BJ (cell line): ENCODE results near the gene ZNF600. TPM values are rescaled to one million over a fixed set of nuclear protein-coding genes. Genes with fewer than 3 reads are reported as not detected.
A peak's percentile ranks its signal among the peaks of the same experiment; 100 is the strongest.
"Not testable (repeated sequence)": the region's sequence is repeated elsewhere in the genome, so short reads cannot be mapped to it uniquely, and the experiment has no call there.

Experiments
- CTCF ChIA-PET: fragments of 350-600 bp; formaldehyde crosslinking; extraction: SDS; loops from one replicate; lab custom pipeline; 2021; ENCODE audit warnings: antibody characterized with exemption, inconsistent platforms; lab: Yijun Ruan, JAX
- POLR2A ChIA-PET: fragments of 300-600 bp; sonication (Branson Sonifier 250); formaldehyde crosslinking; extraction: SDS; loops from one replicate; lab custom pipeline; 2021; ENCODE audit warnings: antibody characterized with exemption; lab: Charles Lee
- DNase-seq: peaks from one replicate; pipeline ENCODE4 v3.0.0-alpha.2; 2011; ENCODE audit warnings: low read depth
- H3K27me3 ChIP-seq: 2 replicates; pipeline ENCODE4 v1.6.0; 2011; ENCODE audit warnings: low read length; ENCODE audit not compliant: control insufficient read depth, insufficient read depth
- H3K36me3 ChIP-seq: 2 replicates; pipeline ENCODE4 v1.5.1; 2011; ENCODE audit warnings: low read length; ENCODE audit not compliant: control insufficient read depth, insufficient read depth
- H3K4me3 ChIP-seq: 2 replicates; pipeline ENCODE4 v1.5.1; 2011; ENCODE audit warnings: low read depth, mild to moderate bottlenecking, control low read depth, low read length
- polyA plus RNA-seq: library from polyadenylated mRNA; depleted of rRNA; stranded (reverse); fragments of >200 nt; gene quantifications from 2 replicates; pipeline ENCODE4 v1.2.3, GENCODE V29; 2011
- TF ChIP-seq, protein P1 (sequence below): IDR thresholded peaks from 2 replicates; pipeline ENCODE4 v1.5.1; 2011; ENCODE audit warnings: low read depth, mild to moderate bottlenecking, control low read depth, inconsistent platforms, low read length, moderate library complexity; ENCODE audit not compliant: insufficient read depth

Gene ZNF600
- polyA plus RNA-seq, 1 experiment = 3.0 TPM

- no peaks in the 10 kb centered on the region for H3K27me3 ChIP-seq
- peaks cover 3% of the 10 kb centered on the region; the same call in 1 of the 2 replicates for H3K36me3 ChIP-seq
- ChIA-PET CTCF (no interaction called here), POLR2A (no interaction called here)
- H3K4me3 ChIP-seq = no peak overlapping the region
- no peak for DNase-seq
- TF ChIP-seq, protein P1, sequence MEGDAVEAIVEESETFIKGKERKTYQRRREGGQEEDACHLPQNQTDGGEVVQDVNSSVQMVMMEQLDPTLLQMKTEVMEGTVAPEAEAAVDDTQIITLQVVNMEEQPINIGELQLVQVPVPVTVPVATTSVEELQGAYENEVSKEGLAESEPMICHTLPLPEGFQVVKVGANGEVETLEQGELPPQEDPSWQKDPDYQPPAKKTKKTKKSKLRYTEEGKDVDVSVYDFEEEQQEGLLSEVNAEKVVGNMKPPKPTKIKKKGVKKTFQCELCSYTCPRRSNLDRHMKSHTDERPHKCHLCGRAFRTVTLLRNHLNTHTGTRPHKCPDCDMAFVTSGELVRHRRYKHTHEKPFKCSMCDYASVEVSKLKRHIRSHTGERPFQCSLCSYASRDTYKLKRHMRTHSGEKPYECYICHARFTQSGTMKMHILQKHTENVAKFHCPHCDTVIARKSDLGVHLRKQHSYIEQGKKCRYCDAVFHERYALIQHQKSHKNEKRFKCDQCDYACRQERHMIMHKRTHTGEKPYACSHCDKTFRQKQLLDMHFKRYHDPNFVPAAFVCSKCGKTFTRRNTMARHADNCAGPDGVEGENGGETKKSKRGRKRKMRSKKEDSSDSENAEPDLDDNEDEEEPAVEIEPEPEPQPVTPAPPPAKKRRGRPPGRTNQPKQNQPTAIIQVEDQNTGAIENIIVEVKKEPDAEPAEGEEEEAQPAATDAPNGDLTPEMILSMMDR = no peak
Measured at GRCh38 chr19:52778811-52779210, 7.8 kb downstream of the ZNF600 start.

- CTCF ChIA-PET, POLR2A ChIA-PET, DNase-seq: not testable (repeated sequence)
Measured at GRCh38 chr19:52756447-52756846, 30.1 kb downstream of the ZNF600 start.

GRCh38 chr19:52749780-52750179, 36.8 kb downstream of the ZNF600 start:
- no peak overlapping the region for H3K4me3 ChIP-seq
- POLR2A ChIA-PET = no interaction called here
- CTCF ChIA-PET = interaction anchor here (0.9 to 1.3 kb wide), 2 partner anchors 14 to 501 kb away, joined by 3 to 4 read pairs; no protein-coding TSS in a partner anchor
- TF ChIP-seq, protein P1 = no peak
- DNase-seq = no peak
- no peaks in the 10 kb centered on the region for H3K27me3 ChIP-seq
- no peaks in the 10 kb centered on the region for H3K36me3 ChIP-seq

More at GRCh38 chr19:52756447-52756846, 30.1 kb downstream of the ZNF600 start:
- not testable (repeated sequence) for H3K36me3 ChIP-seq, H3K27me3 ChIP-seq, H3K4me3 ChIP-seq

DNA sequence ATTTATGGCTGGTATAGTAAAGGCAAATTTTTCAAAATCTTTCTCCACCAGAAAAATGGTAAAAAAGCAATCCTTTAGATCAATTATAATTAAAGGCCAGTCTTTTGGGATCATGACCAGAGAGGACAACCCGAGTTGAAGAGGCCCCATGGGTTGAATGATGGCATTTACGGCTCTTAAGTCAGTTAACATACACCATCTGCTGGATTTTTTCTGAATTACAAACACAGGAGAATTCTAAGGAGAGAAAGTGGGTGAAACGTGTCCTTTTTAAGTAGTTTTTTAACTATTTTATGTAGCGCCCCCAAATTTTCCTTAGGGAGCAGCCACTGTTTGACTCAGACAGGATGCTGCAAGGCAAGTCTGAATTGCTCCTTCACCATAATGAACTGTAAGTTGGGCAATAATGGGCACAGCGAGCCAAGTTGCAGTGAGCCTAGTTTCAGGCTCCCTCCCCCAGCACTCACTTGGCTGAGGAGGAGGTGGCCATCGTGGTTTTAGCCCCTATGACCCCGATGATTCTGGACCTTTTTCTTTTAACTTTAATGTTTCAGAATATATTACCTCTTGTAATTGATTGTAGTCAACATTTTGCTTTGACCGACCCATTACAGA, 38.1 kb downstream of the ZNF600 start:
- no peak for DNase-seq
- H3K4me3 ChIP-seq = no peak overlapping the region
- ChIA-PET CTCF (interaction anchor here (0.9 to 2.4 kb wide), 3 partner anchors 13 to 500 kb away, joined by 3 to 8 read pairs (median 4); no protein-coding TSS in a partner anchor), POLR2A (no interaction called here)
- no peaks in the 10 kb centered on the region for H3K27me3 ChIP-seq
- TF ChIP-seq, protein P1 = peak; percentile 38
- no peaks in the 10 kb centered on the region for H3K36me3 ChIP-seq

- CTCF ChIA-PET = interaction anchor here (2.4 kb wide), 1 partner anchor 498 kb away, joined by 8 read pairs; no protein-coding TSS in a partner anchor
Measured at GRCh38 chr19:52745919-52746318, 40.7 kb downstream of the ZNF600 start.

GRCh38 chr19:52743091-52743490, 43.5 kb downstream of the ZNF600 start:
- H3K4me3 ChIP-seq = no peak overlapping the region
- CTCF ChIA-PET = no interaction called here
- POLR2A ChIA-PET = no interaction called here
- no peaks in the 10 kb centered on the region for H3K36me3 ChIP-seq
- DNase-seq = no peak
- no peaks in the 10 kb centered on the region for H3K27me3 ChIP-seq
- TF ChIP-seq, protein P1 = no peak

More at GRCh38 chr19:52745919-52746318, 40.7 kb downstream of the ZNF600 start:
- POLR2A ChIA-PET, H3K36me3 ChIP-seq, H3K4me3 ChIP-seq, H3K27me3 ChIP-seq, DNase-seq: not testable (repeated sequence)
